ENCODE measurements around the gene TSR3. TPM values are rescaled to one million over a fixed set of nuclear protein-coding genes. Genes with fewer than 3 reads are reported as not detected.

Gene TSR3
- total and polyA plus RNA-seq, 4 donors: 32.1 to 88.0 (median 52.9) TPM

DNA sequence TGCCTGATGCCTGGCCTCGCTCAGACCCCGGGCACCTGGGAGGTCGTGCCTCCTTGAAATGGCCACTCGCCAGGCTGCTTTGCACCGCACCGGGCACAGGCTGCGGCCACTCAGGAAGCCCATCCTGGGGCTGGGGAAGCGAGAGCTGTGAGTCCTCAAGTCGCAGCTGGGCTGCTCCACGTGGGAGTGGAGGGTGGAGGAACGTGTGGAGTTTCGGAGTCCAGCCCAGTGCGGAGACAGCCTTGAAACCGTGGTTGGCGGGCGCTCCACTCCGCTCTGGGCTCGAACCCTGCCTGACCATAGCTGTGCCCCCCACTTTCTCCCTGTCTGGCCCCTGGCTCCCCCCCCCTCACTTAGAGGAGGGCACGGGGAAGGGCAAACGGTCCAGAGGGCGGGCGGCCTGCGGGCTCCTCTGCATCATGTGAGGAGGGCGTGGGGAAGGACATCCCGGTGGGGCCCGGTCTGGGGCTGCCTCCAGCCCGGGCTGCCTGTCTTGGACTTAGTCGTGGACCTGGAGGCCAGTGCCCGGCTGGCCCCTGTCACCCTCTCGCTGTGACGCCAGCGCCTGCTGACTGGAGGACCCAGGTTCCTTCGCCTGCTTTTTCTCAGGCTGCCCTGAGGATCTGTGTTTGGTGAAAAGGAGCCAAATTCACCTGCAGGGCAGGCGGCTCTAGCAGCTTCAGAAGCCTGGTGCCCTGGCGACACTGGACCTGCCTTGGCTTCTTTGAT lies 39.8 kb downstream of the TSR3 start:
- Histone ChIP-seq H3K27me3 (ENCODE audit: control insufficient read depth in 1 of 2, insufficient read depth in 2 of 2, low read length in 1 of 2) (no peaks in the 10 kb centered on the region), H3K4me3 (ENCODE audit: low read length in 2 of 2) (no peak overlapping the region), H3K9me3 (ENCODE audit: control insufficient read depth, low read length) (no peaks in the 10 kb centered on the region), H3K27ac (ENCODE audit: low read depth in 1 of 2, low read length in 2 of 2) (no peak overlapping the region), H3K36me3 (ENCODE audit: control insufficient read depth in 1 of 2, insufficient read depth in 2 of 2, low read length in 1 of 2) (no peaks in the 10 kb centered on the region), H3K4me1 (ENCODE audit: control insufficient read depth in 1 of 2, insufficient read depth in 2 of 2, low read length in 2 of 2) (peaks cover 0 to 2% of the 10 kb centered on the region in 2 donors)
- DNase-seq (no peak), ATAC-seq (ENCODE audit: low FRiP score) (no peak)
- WGBS, 2 donors: 43 to 44% methylated on average over 35 of the region's 35 CpGs
- intact Hi-C loops (cut with DNase I): no loop called here

DNA sequence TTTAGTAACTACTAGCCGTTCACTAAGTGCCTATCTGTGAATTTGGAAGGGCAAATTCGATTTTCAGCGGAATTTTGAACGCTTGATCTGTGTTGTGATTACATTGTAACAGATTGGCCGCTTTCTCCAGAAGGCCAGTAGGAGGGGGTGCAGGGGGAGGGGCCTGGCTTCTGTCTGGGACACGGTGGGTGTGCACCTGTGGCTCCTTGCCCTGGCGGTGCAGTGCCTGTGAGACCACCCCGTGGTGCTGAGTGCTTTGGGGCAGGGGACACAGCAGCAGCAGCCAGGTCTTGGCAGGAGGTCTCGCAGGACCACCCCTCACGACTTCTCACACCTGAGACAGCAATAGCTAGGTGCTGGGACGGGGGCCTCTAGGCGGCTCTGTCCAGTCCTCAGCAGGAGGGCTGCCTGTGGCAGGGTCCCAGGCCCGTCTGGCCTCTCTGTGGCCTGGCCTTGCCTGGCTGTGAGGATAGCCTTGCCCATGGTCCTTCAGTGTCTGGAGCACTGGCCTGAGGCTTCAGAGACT lies 40.4 kb downstream of the TSR3 start:
- Histone ChIP-seq H3K9me3 (ENCODE audit: control insufficient read depth, low read length) (no peaks in the 10 kb centered on the region), H3K4me1 (ENCODE audit: control insufficient read depth in 1 of 2, insufficient read depth in 2 of 2, low read length in 2 of 2) (peaks cover 0 to 2% of the 10 kb centered on the region in 2 donors), H3K4me3 (ENCODE audit: low read length in 2 of 2) (no peak overlapping the region), H3K36me3 (ENCODE audit: control insufficient read depth in 1 of 2, insufficient read depth in 2 of 2, low read length in 1 of 2) (no peaks in the 10 kb centered on the region), H3K27me3 (ENCODE audit: control insufficient read depth in 1 of 2, insufficient read depth in 2 of 2, low read length in 1 of 2) (no peaks in the 10 kb centered on the region), H3K27ac (ENCODE audit: low read depth in 1 of 2, low read length in 2 of 2) (no peak overlapping the region)
- ATAC-seq (ENCODE audit: low FRiP score) (no peak), DNase-seq (no peak)
- 11 to 17% methylated on average over 12 to 13 of the region's 13 CpGs for WGBS, 2 donors
- intact Hi-C loops (cut with DNase I): no loop called here

- Histone ChIP-seq H3K9me3 (ENCODE audit: control insufficient read depth, low read length) (no peaks in the 10 kb centered on the region), H3K27ac (ENCODE audit: low read depth in 1 of 2, low read length in 2 of 2) (no peak overlapping the region), H3K4me1 (ENCODE audit: control insufficient read depth in 1 of 2, insufficient read depth in 2 of 2, low read length in 2 of 2) (peaks cover 0 to 2% of the 10 kb centered on the region in 2 donors), H3K27me3 (ENCODE audit: control insufficient read depth in 1 of 2, insufficient read depth in 2 of 2, low read length in 1 of 2) (no peaks in the 10 kb centered on the region), H3K36me3 (ENCODE audit: control insufficient read depth in 1 of 2, insufficient read depth in 2 of 2, low read length in 1 of 2) (no peaks in the 10 kb centered on the region), H3K4me3 (ENCODE audit: low read length in 2 of 2) (peak overlapping the region; percentile 89 to 94)
- ATAC-seq (ENCODE audit: low FRiP score) (no peak), DNase-seq (no peak)
- WGBS, 2 donors: 1 to 3% methylated on average over 14 of the region's 14 CpGs
- intact Hi-C loops (cut with DNase I): no loop called here
Observed at GRCh38 chr16:1310832-1311200, 40.9 kb downstream of the TSR3 start.

DNA sequence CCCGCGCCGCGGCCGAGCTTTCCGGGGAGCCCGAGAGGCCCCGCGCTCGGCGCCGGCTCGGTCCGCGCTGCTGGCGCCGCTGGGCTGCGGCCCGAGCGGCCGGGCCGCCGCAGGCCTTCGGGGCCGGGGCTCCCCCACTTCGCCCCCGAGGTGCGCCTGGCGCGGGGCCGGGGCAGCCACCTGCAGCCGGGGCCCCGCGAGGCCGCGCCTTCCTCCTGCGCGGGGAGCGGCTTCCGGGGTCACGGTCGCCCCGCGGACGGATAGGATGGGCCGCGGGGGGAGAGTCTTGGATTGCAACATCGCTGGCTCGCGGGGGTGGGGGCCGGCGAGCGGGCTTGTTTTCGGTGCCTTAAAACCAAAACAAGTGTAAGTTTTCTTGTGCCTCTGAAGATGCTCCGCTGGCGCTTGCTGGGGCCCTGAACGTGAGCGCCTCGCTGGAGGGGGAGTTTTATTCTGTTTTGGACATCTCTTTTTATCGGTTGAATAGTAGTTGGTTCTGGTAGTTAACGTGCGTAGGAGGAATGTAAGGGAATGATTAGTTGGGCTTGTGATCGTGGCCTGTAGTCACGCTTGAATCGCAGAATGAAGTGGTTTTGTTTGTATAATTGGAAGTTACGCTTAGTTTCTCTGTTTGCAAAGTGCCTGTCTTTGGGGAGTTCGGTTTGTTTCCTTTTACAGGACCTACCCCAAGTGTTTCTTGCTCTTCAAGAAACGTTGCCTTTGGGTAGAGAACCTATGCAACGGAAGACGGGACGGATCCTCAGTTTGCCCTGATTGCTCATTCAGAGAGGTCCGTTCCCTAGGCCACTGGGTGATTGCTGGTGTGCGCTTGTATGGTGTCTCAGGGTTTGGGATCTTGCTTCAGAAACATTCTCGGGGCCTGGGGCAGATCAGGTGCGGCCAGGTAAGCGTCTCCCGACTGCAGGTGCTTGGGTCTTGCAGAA lies 41.5 kb downstream of the TSR3 start:
- peak overlapping the region; percentile 89 to 94 for H3K4me3 ChIP-seq (ENCODE audit: low read length in 2 of 2)
- ATAC-seq (ENCODE audit: low FRiP score): no peak
- no peaks in the 10 kb centered on the region for H3K27me3 ChIP-seq (ENCODE audit: control insufficient read depth in 1 of 2, insufficient read depth in 2 of 2, low read length in 1 of 2)
- 1 to 2% methylated on average over 45 to 77 of the region's 77 CpGs for WGBS, 2 donors
- no peak overlapping the region for H3K27ac ChIP-seq (ENCODE audit: low read depth in 1 of 2, low read length in 2 of 2)
- no peaks in the 10 kb centered on the region for H3K9me3 ChIP-seq (ENCODE audit: control insufficient read depth, low read length)
- peak; percentile 68 to 88 for DNase-seq
- H3K36me3 ChIP-seq (ENCODE audit: control insufficient read depth in 1 of 2, insufficient read depth in 2 of 2, low read length in 1 of 2): no peaks in the 10 kb centered on the region
- intact Hi-C loops (cut with DNase I): loop anchor here (5.0 to 10.0 kb wide), 2 partner anchors 105 to 472 kb away; partner anchors contain the start of genes NUBP2 (in 1 of the 2), SPSB3 (in 1 of the 2) and UNKL (in 1 of the 2)
- H3K4me1 ChIP-seq (ENCODE audit: control insufficient read depth in 1 of 2, insufficient read depth in 2 of 2, low read length in 2 of 2): peaks cover 0 to 2% of the 10 kb centered on the region in 2 donors

- Histone ChIP-seq H3K27ac (ENCODE audit: low read depth in 1 of 2, low read length in 2 of 2) (peak within 1 kb of the TSS; percentile 51 to 97), H3K4me1 (ENCODE audit: control insufficient read depth in 1 of 2, insufficient read depth in 2 of 2, low read length in 2 of 2) (peaks cover 0 to 2% of the 10 kb centered on the region in 2 donors), H3K36me3 (ENCODE audit: control insufficient read depth in 1 of 2, insufficient read depth in 2 of 2, low read length in 1 of 2) (no peaks in the 10 kb centered on the region), H3K27me3 (ENCODE audit: control insufficient read depth in 1 of 2, insufficient read depth in 2 of 2, low read length in 1 of 2) (no peaks in the 10 kb centered on the region), H3K4me3 (ENCODE audit: low read length in 2 of 2) (peak within 1 kb of the TSS; percentile 89 to 94), H3K9me3 (ENCODE audit: control insufficient read depth, low read length) (no peaks in the 10 kb centered on the region)
- DNase-seq (peak; percentile 97 to 99), ATAC-seq (ENCODE audit: low FRiP score) (peak; percentile 96)
- 1% methylated on average over 72 to 117 of the region's 117 CpGs for WGBS, 2 donors
- intact Hi-C loops (cut with DNase I): loop anchor here (5.0 to 10.0 kb wide), 2 partner anchors 106 to 473 kb away; partner anchors contain the start of genes NUBP2 (in 1 of the 2), SPSB3 (in 1 of the 2) and UNKL (in 1 of the 2)
Observed at GRCh38 chr16:1308977-1309885, 42.4 kb downstream of the TSR3 start, which contains the start of gene UBE2I. UBE2I (plus strand) TSS chr16:1309636; CDS start chr16:1314031, 4,395 bp downstream.

GRCh38 chr16:1308036-1308976 lies 43.4 kb downstream of the TSR3 start:
- intact Hi-C loops (cut with DNase I): loop anchor here (5.0 to 10.0 kb wide), 2 partner anchors 106 to 474 kb away; partner anchors contain the start of genes NUBP2 (in 1 of the 2), SPSB3 (in 1 of the 2) and UNKL (in 1 of the 2)
- 4 to 13% methylated on average over 12 to 42 of the region's 43 CpGs for WGBS, 2 donors
- Histone ChIP-seq H3K27ac (ENCODE audit: low read depth in 1 of 2, low read length in 2 of 2) (no peak overlapping the region), H3K4me3 (ENCODE audit: low read length in 2 of 2) (peak overlapping the region; percentile 41 to 81), H3K36me3 (ENCODE audit: control insufficient read depth in 1 of 2, insufficient read depth in 2 of 2, low read length in 1 of 2) (no peaks in the 10 kb centered on the region), H3K9me3 (ENCODE audit: control insufficient read depth, low read length) (no peaks in the 10 kb centered on the region), H3K4me1 (ENCODE audit: control insufficient read depth in 1 of 2, insufficient read depth in 2 of 2, low read length in 2 of 2) (peaks cover 0 to 2% of the 10 kb centered on the region in 2 donors), H3K27me3 (ENCODE audit: control insufficient read depth in 1 of 2, insufficient read depth in 2 of 2, low read length in 1 of 2) (no peaks in the 10 kb centered on the region)
- ATAC-seq (ENCODE audit: low FRiP score) (peak; percentile 32), DNase-seq (no peak)

DNA sequence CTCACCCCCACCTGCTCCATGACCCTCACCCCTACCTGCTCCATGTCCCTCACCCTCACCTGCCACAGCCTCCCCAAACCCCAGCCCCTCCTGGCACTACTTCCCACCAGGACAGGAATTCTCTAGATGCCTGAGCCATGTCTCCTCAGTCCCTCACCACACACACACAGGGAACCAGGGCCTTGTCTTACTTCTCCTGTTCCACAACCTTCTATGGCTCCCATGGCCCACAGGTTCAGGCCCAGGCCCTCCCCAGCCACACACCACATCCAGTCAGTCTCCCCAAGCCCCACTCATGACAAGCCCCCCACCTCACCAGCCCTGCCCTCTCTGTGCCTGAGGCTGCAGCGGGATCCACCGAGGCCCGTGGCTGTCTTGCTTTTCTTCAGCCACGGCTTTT lies 45.3 kb downstream of the TSR3 start:
- no peak for DNase-seq
- no peak overlapping the region for H3K27ac ChIP-seq (ENCODE audit: low read depth in 1 of 2, low read length in 2 of 2)
- ATAC-seq (ENCODE audit: low FRiP score): no peak
- intact Hi-C loops (cut with DNase I): loop anchor here (5.0 to 10.0 kb wide), 2 partner anchors 108 to 476 kb away; partner anchors contain the start of genes NUBP2 (in 1 of the 2), SPSB3 (in 1 of the 2) and UNKL (in 1 of the 2)
- no peaks in the 10 kb centered on the region for H3K36me3 ChIP-seq (ENCODE audit: control insufficient read depth in 1 of 2, insufficient read depth in 2 of 2, low read length in 1 of 2)
- no peak overlapping the region for H3K4me3 ChIP-seq (ENCODE audit: low read length in 2 of 2)
- peaks cover 0 to 2% of the 10 kb centered on the region in 2 donors for H3K4me1 ChIP-seq (ENCODE audit: control insufficient read depth in 1 of 2, insufficient read depth in 2 of 2, low read length in 2 of 2)
- no peaks in the 10 kb centered on the region for H3K27me3 ChIP-seq (ENCODE audit: control insufficient read depth in 1 of 2, insufficient read depth in 2 of 2, low read length in 1 of 2)
- 57 to 63% methylated on average over 4 of the region's 4 CpGs for WGBS, 2 donors
- no peaks in the 10 kb centered on the region for H3K9me3 ChIP-seq (ENCODE audit: control insufficient read depth, low read length)
